Right atrium auricular region (tissue), 2 donors: ENCODE data around the gene UBE2E2. TPM values are rescaled to one million over a fixed set of nuclear protein-coding genes. Genes with fewer than 3 reads are reported as not detected.

Experiments used
- DNase-seq: peaks from one replicate; pipeline ENCODE4 v3.0.0-alpha.2; 2019; ENCODE audit warnings: low spot score
- H3K27ac ChIP-seq, 2 donors: fragments of 200-600 bp; sonication (generic); 1 replicate in 1 of 2; 2 replicates in 1 of 2; pipeline ENCODE4 v1.5.1; 2016 to 2019
- H3K27me3 ChIP-seq, 2 donors: fragments of 200-600 bp; sonication (generic); one replicate each; pipeline versions ENCODE4 v1.5.1 to v1.6.0; 2017 to 2019
- H3K36me3 ChIP-seq: fragments of 200-600 bp; sonication (generic); one replicate; pipeline ENCODE4 v1.5.1; 2016
- H3K4me1 ChIP-seq, 2 donors: fragments of 200-600 bp; sonication (generic); one replicate each; pipeline versions ENCODE4 v1.5.1 to v1.6.0; 2017 to 2019
- H3K4me3 ChIP-seq, 2 donors: fragments of 200-600 bp; sonication (generic); 1 replicate in 1 of 2; 2 replicates in 1 of 2; pipeline ENCODE4 v1.5.1; 2017 to 2019; ENCODE audit warnings: mild to moderate bottlenecking in 1 of 2, moderate library complexity in 1 of 2
- H3K9me3 ChIP-seq, 2 donors: fragments of 200-600 bp; sonication (generic); one replicate each; pipeline ENCODE4 v1.5.1; 2019
- CTCF ChIP-seq, 2 donors: fragments of 200-600 bp; sonication (generic); IDR thresholded peaks; one replicate each; pipeline ENCODE4 v1.5.1; 2019; ENCODE audit warnings: antibody characterized with exemption in 2 of 2
- total RNA-seq, 2 donors: library from RNA; depleted of rRNA; stranded (reverse); fragments of >200 nt; gene quantifications; one replicate each; pipeline ENCODE4 v1.1.0, GENCODE V29; 2016

The UBE2E2 gene
- total RNA-seq, 2 donors from 2014 or later = 31.0 to 36.7 TPM

- no peak overlapping the region for H3K4me3 ChIP-seq
These were observed 423.3 kb downstream of the UBE2E2 start for GRCh38 chr3:23626442-23626841.

GRCh38 chr3:23629181-23629894, 426.2 kb downstream of the UBE2E2 start:
- Histone ChIP-seq H3K4me1 (no peaks in the 10 kb centered on the region), H3K36me3 (no peaks in the 10 kb centered on the region), H3K27ac (no peak overlapping the region), H3K4me3 (no peak overlapping the region), H3K9me3 (peaks cover 0 to 15% of the 10 kb centered on the region in 2 donors), H3K27me3 (no peaks in the 10 kb centered on the region)
- TF ChIP-seq CTCF (IDR thresholded peaks at IDR 0.05) = no peak
- DNase-seq = no peak

More at GRCh38 chr3:23626442-23626841, 423.3 kb downstream of the UBE2E2 start:
- no peaks in the 10 kb centered on the region for H3K4me1 ChIP-seq
- no peak for DNase-seq
- TF ChIP-seq CTCF (IDR thresholded peaks at IDR 0.05) = no peak
- no peaks in the 10 kb centered on the region for H3K27me3 ChIP-seq
- H3K9me3 ChIP-seq = peaks cover 0 to 30% of the 10 kb centered on the region in 2 donors
- no peak overlapping the region for H3K27ac ChIP-seq
- H3K36me3 ChIP-seq = no peaks in the 10 kb centered on the region

GRCh38 chr3:23633261-23633960, 430.3 kb downstream of the UBE2E2 start:
- no peak overlapping the region for H3K27ac ChIP-seq

GRCh38 chr3:23637339-23637738, 434.2 kb downstream of the UBE2E2 start:
- no peak for DNase-seq
- TF ChIP-seq CTCF (IDR thresholded peaks at IDR 0.05) = no peak
- Histone ChIP-seq H3K4me1 (no peaks in the 10 kb centered on the region), H3K27me3 (no peaks in the 10 kb centered on the region), H3K27ac (no peak overlapping the region), H3K9me3 (peaks cover 0 to 14% of the 10 kb centered on the region in 2 donors), H3K36me3 (no peaks in the 10 kb centered on the region), H3K4me3 (no peak overlapping the region)

More at GRCh38 chr3:23633261-23633960, 430.3 kb downstream of the UBE2E2 start:
- Histone ChIP-seq H3K27me3 (no peaks in the 10 kb centered on the region), H3K4me3 (no peak overlapping the region), H3K9me3 (peaks cover 0 to 14% of the 10 kb centered on the region in 2 donors), H3K4me1 (no peaks in the 10 kb centered on the region), H3K36me3 (no peaks in the 10 kb centered on the region)
- DNase-seq = no peak
- TF ChIP-seq CTCF (IDR thresholded peaks at IDR 0.05) = no peak

- H3K36me3 ChIP-seq = no peaks in the 10 kb centered on the region
- H3K27me3 ChIP-seq = no peaks in the 10 kb centered on the region
- no peak overlapping the region for H3K27ac ChIP-seq
- DNase-seq = no peak
- no peak overlapping the region for H3K4me3 ChIP-seq
- no peaks in the 10 kb centered on the region for H3K4me1 ChIP-seq
- peaks cover 0 to 14% of the 10 kb centered on the region in 2 donors for H3K9me3 ChIP-seq
- TF ChIP-seq CTCF (IDR thresholded peaks at IDR 0.05) = no peak
These were observed 437.5 kb downstream of the UBE2E2 start for GRCh38 chr3:23640471-23641146.
